Muscle of leg (tissue), 11 donors: Measurements from ENCODE around the gene PRKCA. TPM values are rescaled to one million over a fixed set of nuclear protein-coding genes. Genes with fewer than 3 reads are reported as not detected.
A peak's percentile ranks its signal among the peaks of the same experiment; 100 is the strongest.

Experiments used
- DNase-seq: peaks from one replicate; pipeline ENCODE4 v3.0.0; 2013
- H3K27ac ChIP-seq: one replicate; pipeline ENCODE4 v1.5.1; 2013; ENCODE audit warnings: mild to moderate bottlenecking, low read length, control low read depth
- H3K27me3 ChIP-seq: one replicate; pipeline ENCODE4 v1.6.1; 2013; ENCODE audit warnings: low read length; ENCODE audit not compliant: control insufficient read depth, insufficient read depth
- H3K36me3 ChIP-seq: one replicate; pipeline ENCODE4 v1.6.1; 2013; ENCODE audit warnings: low read length; ENCODE audit not compliant: control insufficient read depth, insufficient read depth
- H3K4me1 ChIP-seq: one replicate; pipeline ENCODE4 v1.6.1; 2013; ENCODE audit warnings: low read length; ENCODE audit not compliant: control insufficient read depth, insufficient read depth
- H3K4me3 ChIP-seq: one replicate; pipeline ENCODE4 v1.5.1; 2013; ENCODE audit warnings: low read length, control low read depth
- H3K9me3 ChIP-seq: replicated peaks from 2 replicates; pipeline ENCODE4 v1.6.1; 2013; ENCODE audit warnings: low read depth, low read length; ENCODE audit not compliant: control insufficient read depth
- WGBS: methylation state at CpG from one replicate; pipeline ENCODE4 v1.1.5; 2013; ENCODE audit warnings: missing lambda C conversion rate; ENCODE audit not compliant: insufficient coverage; 5-methylcytosine and 5-hydroxymethylcytosine counted together
- polyA plus RNA-seq, 8 donors: library from polyadenylated mRNA; unstranded; fragments of 120-200 nt; gene quantifications; one replicate each; pipeline versions ENCODE4 v1.2.1 to v1.2.3, GENCODE V29; 2013; ENCODE audit warnings: inconsistent platforms in 1 of 8, low replicate concordance in 1 of 8; ENCODE audit not compliant: insufficient read length in 8 of 8, insufficient read depth in 1 of 8
- total RNA-seq: library from RNA; stranded (reverse); fragments of 120-200 nt; gene quantifications from one replicate; pipeline ENCODE4 v1.2.4, GENCODE V29; 2013

PRKCA gene
- total and polyA plus RNA-seq, 9 donors, result 2.3 to 6.5 (median 3.5) TPM

DNA sequence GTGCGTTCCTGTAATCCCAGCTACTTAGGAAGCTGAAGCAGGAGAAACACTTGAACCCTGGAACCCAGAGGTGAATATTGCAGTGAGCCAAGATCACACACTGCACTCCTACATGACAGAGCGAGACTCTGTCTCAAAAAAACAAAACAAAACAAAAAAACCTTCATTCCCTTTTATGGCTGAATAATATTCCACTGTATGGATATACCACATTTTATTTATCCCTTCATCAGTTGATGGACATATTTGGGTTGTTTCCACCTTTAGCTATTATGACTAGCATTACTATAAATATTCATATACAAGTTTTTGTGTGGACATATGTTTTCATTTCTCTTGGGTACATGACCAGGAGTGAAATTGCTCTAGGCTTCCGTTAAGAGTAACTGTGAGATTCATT, 30.9 kb upstream of the PRKCA start:
- H3K36me3 ChIP-seq, result no peaks in the 10 kb centered on the region
- H3K27ac ChIP-seq, result no peak overlapping the region
- WGBS, result 100% methylated on average over 1 of the region's 3 CpGs
- peaks cover 8% of the 10 kb centered on the region for H3K9me3 ChIP-seq
- no peak for DNase-seq
- H3K27me3 ChIP-seq, result no peaks in the 10 kb centered on the region
- H3K4me3 ChIP-seq, result no peak overlapping the region
- peaks cover 9% of the 10 kb centered on the region for H3K4me1 ChIP-seq

- Histone ChIP-seq H3K27ac (no peak overlapping the region), H3K9me3 (peaks cover 8% of the 10 kb centered on the region), H3K27me3 (no peaks in the 10 kb centered on the region), H3K4me1 (peaks cover 11% of the 10 kb centered on the region), H3K4me3 (no peak overlapping the region), H3K36me3 (no peaks in the 10 kb centered on the region)
- DNase-seq, result peak; percentile 84
- WGBS, result no CpG with 5 or more reads among the region's 5 CpGs
Observed at GRCh38 chr17:66272811-66273585, 29.4 kb upstream of the PRKCA start.

GRCh38 chr17:66273586-66273848, 28.9 kb upstream of the PRKCA start:
- Histone ChIP-seq H3K27ac (no peak overlapping the region), H3K36me3 (no peaks in the 10 kb centered on the region), H3K27me3 (no peaks in the 10 kb centered on the region), H3K4me1 (peaks cover 11% of the 10 kb centered on the region), H3K4me3 (no peak overlapping the region), H3K9me3 (peaks cover 8% of the 10 kb centered on the region)
- no peak for DNase-seq

DNA sequence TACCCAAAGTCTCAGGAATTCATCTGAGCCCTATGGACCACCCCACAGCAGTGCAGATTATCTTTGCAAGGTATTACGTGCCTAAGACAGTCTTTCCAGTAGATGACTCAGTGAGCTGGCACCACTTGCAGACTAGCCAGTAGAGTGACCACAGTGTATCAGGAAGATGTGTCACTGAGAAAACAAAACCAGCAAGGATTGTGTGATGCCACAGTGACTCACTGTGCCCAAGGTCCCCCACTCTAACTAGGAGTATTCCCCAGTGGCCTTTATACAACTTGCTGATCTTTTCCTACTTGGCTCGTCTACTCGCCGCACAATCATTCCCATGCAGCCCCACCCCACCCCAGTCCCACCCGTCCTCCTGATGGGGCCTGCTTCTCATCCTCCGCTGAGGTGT, 26.8 kb upstream of the PRKCA start:
- WGBS, result 38% methylated on average over 6 of the region's 6 CpGs
- Histone ChIP-seq H3K9me3 (peaks cover 8% of the 10 kb centered on the region), H3K4me3 (no peak overlapping the region), H3K4me1 (peaks cover 11% of the 10 kb centered on the region), H3K27ac (no peak overlapping the region), H3K27me3 (no peaks in the 10 kb centered on the region), H3K36me3 (no peaks in the 10 kb centered on the region)
- no peak for DNase-seq

DNA sequence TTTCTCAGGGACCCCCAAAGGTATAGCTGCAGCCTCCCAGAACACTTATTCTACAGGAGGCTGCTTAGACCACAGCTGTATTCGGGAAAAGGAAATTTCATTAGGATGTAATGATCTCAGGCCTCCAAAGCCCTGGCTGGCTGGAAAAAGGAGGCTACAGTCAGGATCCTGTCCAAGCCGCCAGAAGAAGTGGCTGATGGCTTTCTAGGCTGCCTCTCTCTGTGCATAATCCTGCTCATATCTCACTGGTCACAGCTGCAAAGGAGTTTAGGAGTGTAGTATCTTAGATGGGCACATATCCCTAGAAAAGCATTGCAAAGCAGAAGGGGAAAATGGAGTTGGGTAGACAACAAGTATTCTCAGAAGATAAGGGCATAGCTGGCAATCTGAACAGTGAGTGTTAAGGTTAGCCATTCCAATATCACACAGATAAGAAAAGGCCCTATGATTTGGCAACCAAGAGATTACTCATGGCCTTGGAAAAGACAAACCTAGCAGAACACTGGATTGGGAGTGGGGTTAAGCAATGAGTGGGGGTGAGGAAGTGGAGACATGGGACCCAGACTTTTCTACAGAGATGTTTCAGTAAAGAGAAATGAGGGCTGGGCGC, 26.0 kb upstream of the PRKCA start:
- Histone ChIP-seq H3K27ac (no peak overlapping the region), H3K36me3 (no peaks in the 10 kb centered on the region), H3K9me3 (peaks cover 4% of the 10 kb centered on the region), H3K4me3 (no peak overlapping the region), H3K4me1 (peaks cover 11% of the 10 kb centered on the region), H3K27me3 (no peaks in the 10 kb centered on the region)
- peak; percentile 49 for DNase-seq
- WGBS, result no CpG with 5 or more reads among the region's 3 CpGs

DNA sequence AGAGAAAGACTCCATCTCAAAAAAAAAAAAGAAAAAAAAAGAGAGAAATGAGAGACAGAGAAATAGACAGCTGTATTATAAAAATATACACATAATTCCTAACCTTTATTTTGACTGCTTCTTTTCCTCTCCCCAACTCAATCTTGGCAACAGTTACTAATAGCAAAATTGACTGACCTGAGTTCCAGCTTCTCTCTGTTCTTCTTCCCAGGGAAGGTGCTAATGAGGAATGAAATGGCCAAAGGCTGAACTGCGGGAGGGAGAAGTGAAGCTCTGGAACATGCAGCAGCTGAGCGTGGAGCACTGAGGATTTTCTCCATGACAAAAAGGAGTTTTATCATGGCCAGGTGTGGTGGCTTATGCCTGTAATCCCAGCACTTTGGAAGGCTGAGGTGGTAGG, 25.2 kb upstream of the PRKCA start:
- Histone ChIP-seq H3K27ac (no peak overlapping the region), H3K4me1 (peaks cover 11% of the 10 kb centered on the region), H3K27me3 (no peaks in the 10 kb centered on the region), H3K9me3 (no peaks in the 10 kb centered on the region), H3K36me3 (no peaks in the 10 kb centered on the region), H3K4me3 (no peak overlapping the region)
- WGBS, result 61% methylated on average over 2 of the region's 2 CpGs
- no peak for DNase-seq

GRCh38 chr17:66281661-66282369, 20.6 kb upstream of the PRKCA start:
- Histone ChIP-seq H3K4me1 (no peaks in the 10 kb centered on the region), H3K27me3 (no peaks in the 10 kb centered on the region), H3K4me3 (no peak overlapping the region), H3K36me3 (no peaks in the 10 kb centered on the region), H3K27ac (no peak overlapping the region), H3K9me3 (no peaks in the 10 kb centered on the region)
- WGBS, result 66% methylated on average over 5 of the region's 7 CpGs
- DNase-seq, result no peak

DNA sequence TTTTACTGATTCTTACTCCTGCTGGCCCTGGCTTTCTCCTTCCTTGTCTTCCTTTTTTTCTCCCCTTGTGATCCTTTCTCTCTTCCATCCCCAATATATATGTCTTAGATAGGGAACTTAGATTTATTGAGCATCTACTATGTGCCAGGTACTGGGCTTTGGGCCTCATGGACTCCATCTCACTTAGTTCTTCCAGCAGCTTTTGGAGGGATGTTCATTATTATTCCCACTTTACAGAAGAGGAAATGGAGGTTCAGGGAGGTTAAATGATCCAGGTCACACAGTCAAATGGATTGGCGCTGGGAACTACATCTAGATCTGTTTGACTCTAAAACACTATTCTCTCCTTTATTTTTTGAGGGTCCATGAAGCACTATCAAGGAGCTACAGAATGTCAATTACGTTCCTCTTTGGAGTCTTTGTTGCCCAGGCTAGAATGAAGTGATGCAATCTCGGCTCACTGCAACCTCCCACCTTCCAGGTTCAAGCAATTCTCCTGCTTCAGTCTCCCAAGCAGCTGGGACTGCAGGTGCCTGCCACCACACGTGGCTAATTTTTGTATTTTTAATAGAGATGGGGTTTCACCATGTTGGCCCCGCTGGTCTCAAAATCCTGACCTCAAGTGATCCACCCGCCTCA, 19.0 kb upstream of the PRKCA start:
- no peak overlapping the region for H3K27ac ChIP-seq
- 82% methylated on average over 4 of the region's 6 CpGs for WGBS
- no peaks in the 10 kb centered on the region for H3K4me1 ChIP-seq
- no peaks in the 10 kb centered on the region for H3K36me3 ChIP-seq
- no peaks in the 10 kb centered on the region for H3K27me3 ChIP-seq
- H3K4me3 ChIP-seq, result no peak overlapping the region
- no peaks in the 10 kb centered on the region for H3K9me3 ChIP-seq
- DNase-seq, result no peak

DNA sequence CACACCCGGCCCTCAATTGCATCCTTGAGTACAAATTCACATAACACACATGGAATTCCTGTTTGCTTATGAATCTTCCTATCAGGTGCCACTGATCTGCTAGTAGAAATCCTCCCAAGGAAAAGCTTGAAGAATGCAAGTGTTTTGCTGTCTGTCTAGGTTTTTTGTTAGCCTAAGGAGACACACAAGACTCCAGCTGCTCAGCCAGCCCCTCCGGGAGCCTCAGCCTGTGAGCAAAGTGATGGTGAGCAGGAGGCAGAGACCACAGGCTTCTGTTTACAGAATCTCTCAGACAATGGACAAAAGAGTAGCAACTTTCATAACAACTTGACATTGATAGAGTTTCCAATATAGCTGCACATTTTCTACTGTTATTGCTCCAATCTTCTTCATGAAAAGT, 18.4 kb upstream of the PRKCA start:
- Histone ChIP-seq H3K9me3 (no peaks in the 10 kb centered on the region), H3K27me3 (no peaks in the 10 kb centered on the region), H3K36me3 (no peaks in the 10 kb centered on the region), H3K4me3 (no peak overlapping the region), H3K4me1 (no peaks in the 10 kb centered on the region), H3K27ac (no peak overlapping the region)
- WGBS, result 43% methylated on average over 1 of the region's 2 CpGs
- DNase-seq, result no peak

GRCh38 chr17:66285149-66285548, 17.3 kb upstream of the PRKCA start:
- no peaks in the 10 kb centered on the region for H3K36me3 ChIP-seq
- DNase-seq, result no peak
- no peaks in the 10 kb centered on the region for H3K27me3 ChIP-seq
- H3K4me3 ChIP-seq, result no peak overlapping the region
- no peaks in the 10 kb centered on the region for H3K9me3 ChIP-seq
- H3K4me1 ChIP-seq, result no peaks in the 10 kb centered on the region
- no CpG with 5 or more reads among the region's 2 CpGs for WGBS
- H3K27ac ChIP-seq, result no peak overlapping the region
